K562 (cell line): ENCODE measurements around the gene LTBR. TPM values are rescaled to one million over a fixed set of nuclear protein-coding genes. Genes with fewer than 3 reads are reported as not detected.

Source experiments
- CBX3 ChIP-seq, 2 experiments: IDR thresholded peaks; 1 replicate in 1 of 2; 2 replicates in 1 of 2; pipeline ENCODE4 v1.6.1; 2012; ENCODE audit warnings: inconsistent platforms in 2 of 2, low read length in 2 of 2, borderline replicate concordance in 1 of 2, control low read depth in 1 of 2
- CREB1 ChIP-seq, 2 experiments: sonication (generic) in 1 of 2; formaldehyde crosslinking in 1 of 2; IDR thresholded peaks; 2 replicates each; pipeline versions ENCODE4 v1.6.1 to v1.8.0; 2012 to 2022; ENCODE audit warnings: inconsistent platforms in 1 of 2, mild to moderate bottlenecking in 1 of 2, missing genetic modification reagents in 1 of 2, moderate library complexity in 1 of 2
- E2F4 ChIP-seq: sonication (generic); formaldehyde crosslinking; IDR thresholded peaks from 2 replicates; pipeline ENCODE4 v1.8.0; 2022; ENCODE audit warnings: mild to moderate bottlenecking, low read depth, missing genetic modification reagents
- HDAC3 ChIP-seq: fragments of 450-650 bp; IDR thresholded peaks from 2 replicates; pipeline ENCODE4 v1.6.1; 2018; ENCODE audit warnings: borderline replicate concordance, mild to moderate bottlenecking, moderate library complexity; ENCODE audit not compliant: partially characterized antibody
- HMBOX1 ChIP-seq: sonication (generic); IDR thresholded peaks from 2 replicates; pipeline ENCODE4 v1.6.1; 2016
- HMGN3 ChIP-seq: IDR thresholded peaks from 2 replicates; pipeline ENCODE4 v1.6.1; 2011; ENCODE audit warnings: borderline replicate concordance, low read depth, mild to moderate bottlenecking, mixed read lengths, low read length; ENCODE audit not compliant: insufficient read length; ENCODE audit errors: extremely low read depth
- IFI16 ChIP-seq: fragments of 250-450 bp; sonication (Bioruptor Pico); IDR thresholded peaks from 2 replicates; pipeline ENCODE4 v2.1.2; 2022; ENCODE audit warnings: mild to moderate bottlenecking, inconsistent platforms
- KLF16 ChIP-seq: IDR thresholded peaks from 2 replicates; pipeline ENCODE4 v1.6.1; 2016; ENCODE audit warnings: antibody characterized with exemption
- PBX2 ChIP-seq, 2 experiments: IDR thresholded peaks in 1 of 2; conservative IDR thresholded peaks in 1 of 2; 2 replicates each; pipeline ENCODE4 v1.6.1; 2016; ENCODE audit warnings: low read depth in 2 of 2, mild to moderate bottlenecking in 1 of 2, missing compliant biosample characterization in 1 of 2, missing genetic modification characterization in 1 of 2, moderate library complexity in 1 of 2
- SPI1 ChIP-seq: IDR thresholded peaks from 2 replicates; pipeline ENCODE4 v1.6.1; 2011; ENCODE audit warnings: low read depth, low read length, control low read depth, borderline replicate concordance
- polyA plus RNA-seq, 8 experiments: library from polyadenylated mRNA; depleted of rRNA in 4 of 8; stranded (reverse) in 5 of 8; unstranded in 3 of 8; fragments of >200 nt; fragmentation: Nextera tagmentation in 2 of 8; fragmentation: Illumina TruSeq in 1 of 8; extraction: Ambion mirVana in 2 of 8; extraction: Trizol in 1 of 8; gene quantifications; 2 replicates each; pipeline versions ENCODE4 v1.2.1 to v1.2.3, GENCODE V29; 2011 to 2014; ENCODE audit warnings: inconsistent platforms in 1 of 8, missing spikeins in 1 of 8
- total RNA-seq, 7 experiments: library from RNA; depleted of rRNA in 6 of 7; stranded (reverse); fragments of >200 nt in 6 of 7; fragmentation: Illumina TruSeq in 2 of 7; extraction: Trizol in 2 of 7; gene quantifications; 2 replicates each; pipeline versions ENCODE4 v1.2.1 to v1.2.3, GENCODE V29; 2011 to 2021; ENCODE audit warnings: low replicate concordance in 1 of 7
- TF ChIP-seq, protein P1 (sequence below): fragments of 200-800 bp; sonication (Bioruptor generic); IDR thresholded peaks from 2 replicates; pipeline ENCODE4 v1.6.1; 2017; ENCODE audit warnings: missing genetic modification characterization, missing compliant biosample characterization

The LTBR gene
- total and polyA plus RNA-seq, 9 of the 15 experiments (the other 6 are each of a cell fraction or from before 2014, with no cell fraction given), result 0.96 to 69.0 (median 35.3) TPM

GRCh38 chr12:6345319-6346091 is 38.5 kb upstream of the LTBR start (continued):
- TF ChIP-seq, protein P1, sequence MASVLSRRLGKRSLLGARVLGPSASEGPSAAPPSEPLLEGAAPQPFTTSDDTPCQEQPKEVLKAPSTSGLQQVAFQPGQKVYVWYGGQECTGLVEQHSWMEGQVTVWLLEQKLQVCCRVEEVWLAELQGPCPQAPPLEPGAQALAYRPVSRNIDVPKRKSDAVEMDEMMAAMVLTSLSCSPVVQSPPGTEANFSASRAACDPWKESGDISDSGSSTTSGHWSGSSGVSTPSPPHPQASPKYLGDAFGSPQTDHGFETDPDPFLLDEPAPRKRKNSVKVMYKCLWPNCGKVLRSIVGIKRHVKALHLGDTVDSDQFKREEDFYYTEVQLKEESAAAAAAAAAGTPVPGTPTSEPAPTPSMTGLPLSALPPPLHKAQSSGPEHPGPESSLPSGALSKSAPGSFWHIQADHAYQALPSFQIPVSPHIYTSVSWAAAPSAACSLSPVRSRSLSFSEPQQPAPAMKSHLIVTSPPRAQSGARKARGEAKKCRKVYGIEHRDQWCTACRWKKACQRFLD (CRISPR knock-in tag), result peak; percentile 60; the same call in 1 of the 2 replicates
- TF ChIP-seq CBX3 (IDR thresholded peaks at IDR 0.05; ENCODE audit: borderline replicate concordance in 1 of 2, low read length in 2 of 2) (peak in 1 of 2 experiments; percentile 66; a peak in 1 of 3 replicates), HMGN3 (peak; percentile 87), SPI1 (peak; percentile 75), IFI16 (no peak), E2F4 (CRISPR knock-in tag) (no peak), KLF16 (peak; percentile 88), PBX2 (CRISPR knock-in tag; IDR thresholded peaks at IDR 0.05; ENCODE audit: low read depth) (no peak), PBX2 (tag; conservative IDR thresholded peaks at IDR 0.05; ENCODE audit: low read depth) (peak; percentile 73), CREB1 (IDR thresholded peaks at IDR 0.05) (no peak), CREB1 (CRISPR knock-in tag; IDR thresholded peaks at IDR 0.05) (no peak; the same call in 1 of the 2 replicates), HMBOX1 (peak; percentile 82), HDAC3 (peak; percentile 91)
